Measurements from ENCODE around the gene BCL2.

BCL2 gene

GRCh38 chr18:63144748-63145147, 174.8 kb downstream of the BCL2 start:
- TF ChIP-seq NFIC (IDR thresholded peaks at IDR 0.05) (no peak), TCF12 (IDR thresholded peaks at IDR 0.05; ENCODE audit: low read depth) (no peak), EP300 (IDR thresholded peaks at IDR 0.05; ENCODE audit: borderline replicate concordance) (no peak), TAF1 (IDR thresholded peaks at IDR 0.05; ENCODE audit: low read depth) (no peak), CEBPB (IDR thresholded peaks at IDR 0.05) (no peak), EGR1 (IDR thresholded peaks at IDR 0.05) (no peak), YY1 (IDR thresholded peaks at IDR 0.05; ENCODE audit: low read depth) (no peak), REST (IDR thresholded peaks at IDR 0.05; ENCODE audit: low read depth) (no peak), ZBTB7A (IDR thresholded peaks at IDR 0.05; ENCODE audit: low read depth) (no peak), CREB1 (IDR thresholded peaks at IDR 0.05; ENCODE audit: low read depth) (no peak), TEAD4 (IDR thresholded peaks at IDR 0.05) (no peak), FOXM1 (IDR thresholded peaks at IDR 0.05; ENCODE audit: borderline replicate concordance, low read depth) (no peak), MAX (IDR thresholded peaks at IDR 0.05) (no peak), RAD21 (IDR thresholded peaks at IDR 0.05; ENCODE audit: low read depth) (no peak), USF1 (IDR thresholded peaks at IDR 0.05) (no peak)

- TF ChIP-seq EGR1 (IDR thresholded peaks at IDR 0.05) (no peak), CREB1 (IDR thresholded peaks at IDR 0.05; ENCODE audit: low read depth) (no peak), TCF12 (IDR thresholded peaks at IDR 0.05; ENCODE audit: low read depth) (no peak), EP300 (IDR thresholded peaks at IDR 0.05; ENCODE audit: borderline replicate concordance) (no peak), YY1 (IDR thresholded peaks at IDR 0.05; ENCODE audit: low read depth) (no peak), USF1 (IDR thresholded peaks at IDR 0.05) (no peak), FOXM1 (IDR thresholded peaks at IDR 0.05; ENCODE audit: borderline replicate concordance, low read depth) (no peak), ZBTB7A (IDR thresholded peaks at IDR 0.05; ENCODE audit: low read depth) (no peak), RAD21 (IDR thresholded peaks at IDR 0.05; ENCODE audit: low read depth) (no peak), NFIC (IDR thresholded peaks at IDR 0.05) (no peak), REST (IDR thresholded peaks at IDR 0.05; ENCODE audit: low read depth) (no peak)
These were observed 176.2 kb downstream of the BCL2 start for GRCh38 chr18:63143330-63143771.

GRCh38 chr18:63142594-63143225, 176.9 kb downstream of the BCL2 start:
- TF ChIP-seq MAX (IDR thresholded peaks at IDR 0.05): no peak
- TF ChIP-seq NFIC (IDR thresholded peaks at IDR 0.05): no peak
- TF ChIP-seq CREB1 (IDR thresholded peaks at IDR 0.05; ENCODE audit: low read depth): no peak

- no peak for TF ChIP-seq FOXM1 (IDR thresholded peaks at IDR 0.05; ENCODE audit: borderline replicate concordance, low read depth)
- TF ChIP-seq EGR1 (IDR thresholded peaks at IDR 0.05): no peak
- TF ChIP-seq TCF12 (IDR thresholded peaks at IDR 0.05; ENCODE audit: low read depth): no peak
- no peak for TF ChIP-seq RAD21 (IDR thresholded peaks at IDR 0.05; ENCODE audit: low read depth)
- no peak for TF ChIP-seq TEAD4 (IDR thresholded peaks at IDR 0.05)
- no peak for TF ChIP-seq YY1 (IDR thresholded peaks at IDR 0.05; ENCODE audit: low read depth)
These were observed 177.8 kb downstream of the BCL2 start for GRCh38 chr18:63141778-63142176.

- TF ChIP-seq USF1 (IDR thresholded peaks at IDR 0.05) (no peak), EGR1 (IDR thresholded peaks at IDR 0.05) (no peak), ZBTB7A (IDR thresholded peaks at IDR 0.05; ENCODE audit: low read depth) (no peak), EP300 (IDR thresholded peaks at IDR 0.05; ENCODE audit: borderline replicate concordance) (no peak), TEAD4 (IDR thresholded peaks at IDR 0.05) (no peak), REST (IDR thresholded peaks at IDR 0.05; ENCODE audit: low read depth) (no peak)
These were observed 178.4 kb downstream of the BCL2 start for GRCh38 chr18:63140997-63141777.

Data from Ishikawa (cell line).